ENCODE data around the gene NUBP2.
A peak's percentile ranks its signal among the peaks of the same experiment; 100 is the strongest.

The NUBP2 gene

GRCh38 chr16:1759511-1759910, 23.2 kb upstream of the NUBP2 start:
- DNase-seq: no peak

DNA sequence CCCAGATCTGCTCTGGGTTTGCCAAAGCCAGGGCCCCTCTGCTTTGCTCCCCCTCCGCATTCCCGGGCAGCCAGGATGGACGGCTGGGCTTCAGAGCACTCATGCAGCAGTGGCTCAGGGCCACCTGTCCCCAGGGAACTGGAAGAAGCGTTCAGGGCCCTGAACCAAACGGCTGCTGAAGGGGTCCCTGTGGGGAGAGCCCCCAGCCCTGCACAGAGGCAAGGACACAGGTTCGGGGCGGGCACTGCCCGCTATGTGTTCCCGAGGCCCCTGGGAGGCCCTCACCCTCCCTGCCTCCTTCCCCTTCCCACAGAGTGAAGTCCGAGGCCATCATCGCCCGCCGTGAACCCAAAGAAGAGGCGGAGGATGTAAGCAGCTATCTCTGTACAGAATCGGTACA, 21.8 kb upstream of the NUBP2 start:
- DNase-seq: no peak

DNA sequence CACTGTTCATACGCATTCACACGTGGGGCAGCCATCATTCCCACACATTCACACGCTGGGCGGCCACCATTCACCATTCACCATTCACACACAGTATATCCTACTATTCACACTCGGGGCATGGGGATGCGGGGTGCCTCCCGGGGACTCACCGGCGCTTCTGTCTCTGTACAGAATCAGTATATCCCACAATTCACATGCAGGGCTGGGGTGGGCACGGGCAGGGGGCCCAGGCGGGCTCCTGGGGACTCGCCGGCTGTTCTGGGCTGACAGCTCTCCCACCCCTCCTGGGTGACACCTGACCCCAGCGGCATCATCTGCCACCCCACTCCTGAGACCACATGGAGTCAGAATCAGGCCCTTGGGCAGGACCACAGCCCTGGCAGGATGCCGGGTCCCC, 21.0 kb upstream of the NUBP2 start:
- no peak for DNase-seq

DNA sequence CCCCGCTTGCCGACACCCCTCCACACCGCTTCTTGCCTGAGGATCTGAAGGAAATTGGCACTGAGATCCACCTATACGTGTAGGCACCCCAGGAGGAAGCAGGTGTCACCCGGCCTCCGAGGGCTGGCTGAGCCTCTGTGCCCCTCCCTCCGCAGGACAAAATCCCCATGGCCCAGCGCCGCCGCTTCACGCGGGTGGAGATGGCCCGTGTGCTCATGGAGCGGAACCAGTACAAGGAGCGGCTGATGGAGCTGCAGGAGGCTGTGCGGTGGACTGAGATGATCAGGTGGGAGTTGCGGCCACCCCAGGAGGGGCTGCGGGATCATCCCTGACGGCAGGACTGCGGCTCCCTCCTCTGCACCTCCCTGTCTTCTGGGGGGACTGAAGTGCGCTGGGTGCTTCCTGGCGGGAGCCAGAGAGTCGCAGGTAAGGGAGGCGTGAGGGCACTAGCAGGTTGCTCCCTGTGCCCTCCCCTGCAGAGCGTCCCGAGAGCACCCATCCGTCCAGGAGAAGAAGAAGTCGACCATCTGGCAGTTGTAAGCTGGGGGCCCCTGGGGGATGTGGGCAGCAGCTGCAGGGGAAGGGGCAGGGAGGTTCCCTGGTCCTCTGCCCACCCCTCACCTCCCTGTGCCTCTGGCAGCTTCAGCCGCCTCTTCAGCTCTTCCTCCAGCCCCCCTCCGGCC, 20.4 kb upstream of the NUBP2 start:
- DNase-seq: no peak

- no peak for DNase-seq
These were observed 19.8 kb upstream of the NUBP2 start for GRCh38 chr16:1762879-1763520.

- peak; percentile 41 for DNase-seq
These were observed 18.9 kb upstream of the NUBP2 start for GRCh38 chr16:1763521-1764511.

- DNase-seq: no peak
These were observed 17.8 kb upstream of the NUBP2 start for GRCh38 chr16:1764971-1765370.

DNA sequence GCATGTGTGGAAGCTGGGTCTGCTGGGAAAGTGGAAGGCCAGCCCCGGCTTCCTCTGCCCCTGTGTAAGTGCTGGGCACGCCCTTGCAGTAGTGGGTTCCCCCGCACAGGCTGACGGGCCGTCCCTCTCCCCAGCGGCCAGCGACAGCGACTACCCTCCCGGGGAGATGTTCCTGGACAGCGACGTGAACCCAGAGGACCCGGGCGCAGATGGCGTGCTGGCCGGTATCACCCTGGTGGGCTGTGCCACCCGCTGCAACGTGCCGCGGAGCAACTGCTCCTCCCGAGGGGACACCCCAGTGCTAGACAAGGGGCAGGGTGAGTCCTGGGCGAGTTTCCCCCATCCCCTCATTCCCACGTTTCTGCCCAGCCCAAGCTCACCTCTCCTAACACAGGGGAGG, 16.9 kb upstream of the NUBP2 start:
- no peak for DNase-seq

- DNase-seq: no peak
These were observed 16.5 kb upstream of the NUBP2 start for GRCh38 chr16:1766231-1766630.

DNA sequence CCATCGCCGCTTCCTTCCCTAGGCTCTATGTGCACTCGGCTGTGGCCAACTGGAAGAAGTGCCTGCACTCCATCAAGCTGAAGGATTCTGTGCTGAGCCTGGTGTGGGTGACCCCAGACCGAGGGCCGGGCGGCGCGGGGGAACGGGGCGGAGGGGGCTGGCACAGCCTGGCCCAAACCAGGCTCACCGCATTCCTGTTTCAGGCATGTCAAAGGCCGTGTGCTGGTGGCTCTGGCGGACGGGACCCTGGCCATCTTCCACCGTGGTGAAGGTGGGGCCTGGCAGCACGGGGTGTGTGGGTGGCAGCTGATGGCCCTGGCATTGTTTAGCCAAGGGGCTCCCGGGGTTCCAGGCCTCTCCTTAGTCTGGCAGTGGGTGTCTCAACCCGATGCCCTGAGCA, 16.1 kb upstream of the NUBP2 start:
- no peak for DNase-seq

DNA sequence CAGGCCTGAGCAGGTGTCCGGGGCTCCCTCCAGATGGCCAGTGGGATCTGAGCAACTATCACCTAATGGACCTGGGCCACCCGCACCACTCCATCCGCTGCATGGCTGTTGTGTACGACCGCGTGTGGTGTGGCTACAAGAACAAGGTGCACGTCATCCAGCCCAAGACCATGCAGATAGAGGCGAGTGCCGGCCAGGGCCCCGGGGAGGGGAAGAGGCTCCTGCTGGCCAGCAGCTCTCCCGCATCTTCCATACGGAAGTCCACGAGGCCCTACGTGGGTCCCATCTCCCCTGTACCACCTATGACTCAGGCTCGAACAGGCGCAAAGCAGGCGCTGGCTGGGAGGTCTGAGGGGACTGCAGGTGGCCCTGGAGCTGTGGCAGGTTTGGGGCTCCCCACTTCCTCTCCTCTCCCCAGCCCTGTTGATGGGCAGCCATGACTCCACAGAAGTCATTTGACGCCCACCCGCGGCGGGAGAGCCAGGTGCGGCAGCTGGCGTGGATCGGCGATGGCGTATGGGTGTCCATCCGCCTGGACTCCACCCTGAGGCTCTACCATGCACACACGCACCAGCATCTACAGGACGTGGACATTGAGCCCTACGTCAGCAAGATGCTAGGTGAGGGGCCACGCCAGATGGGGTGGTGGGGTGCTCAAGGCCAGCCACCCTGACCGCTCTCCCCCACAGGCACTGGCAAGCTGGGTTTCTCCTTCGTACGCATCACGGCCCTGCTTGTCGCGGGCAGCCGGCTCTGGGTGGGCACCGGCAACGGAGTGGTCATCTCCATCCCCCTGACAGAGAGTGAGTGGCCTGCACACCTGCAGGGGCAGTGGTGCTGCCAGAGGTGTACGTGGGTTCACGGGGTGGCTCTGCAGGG, 15.4 kb upstream of the NUBP2 start:
- no peak for DNase-seq

DNA sequence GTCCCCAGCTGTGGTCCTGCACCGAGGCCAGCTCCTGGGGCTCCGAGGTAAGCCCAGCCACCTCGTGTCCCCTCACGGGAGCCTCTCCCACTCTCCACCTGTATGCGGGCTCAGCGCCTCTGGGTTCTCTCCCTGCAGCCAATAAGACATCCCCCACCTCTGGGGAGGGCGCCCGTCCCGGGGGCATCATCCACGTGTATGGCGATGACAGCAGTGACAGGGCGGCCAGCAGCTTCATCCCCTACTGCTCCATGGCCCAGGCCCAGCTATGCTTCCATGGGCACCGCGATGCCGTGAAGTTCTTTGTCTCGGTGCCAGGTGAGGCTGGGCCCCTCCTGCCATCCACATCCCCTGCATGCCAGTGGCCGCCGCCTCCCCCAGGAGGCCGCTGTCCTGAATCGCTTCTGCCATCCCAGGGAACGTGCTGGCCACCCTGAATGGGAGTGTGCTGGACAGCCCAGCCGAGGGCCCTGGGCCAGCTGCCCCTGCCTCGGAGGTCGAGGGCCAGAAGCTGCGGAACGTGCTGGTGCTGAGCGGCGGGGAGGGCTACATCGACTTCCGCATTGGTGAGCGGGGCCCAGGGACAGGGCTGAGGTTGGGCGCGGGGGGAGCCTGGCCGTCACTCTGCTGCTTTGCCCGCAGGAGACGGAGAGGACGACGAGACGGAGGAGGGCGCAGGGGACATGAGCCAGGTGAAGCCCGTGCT, 14.5 kb upstream of the NUBP2 start:
- no peak for DNase-seq

DNA sequence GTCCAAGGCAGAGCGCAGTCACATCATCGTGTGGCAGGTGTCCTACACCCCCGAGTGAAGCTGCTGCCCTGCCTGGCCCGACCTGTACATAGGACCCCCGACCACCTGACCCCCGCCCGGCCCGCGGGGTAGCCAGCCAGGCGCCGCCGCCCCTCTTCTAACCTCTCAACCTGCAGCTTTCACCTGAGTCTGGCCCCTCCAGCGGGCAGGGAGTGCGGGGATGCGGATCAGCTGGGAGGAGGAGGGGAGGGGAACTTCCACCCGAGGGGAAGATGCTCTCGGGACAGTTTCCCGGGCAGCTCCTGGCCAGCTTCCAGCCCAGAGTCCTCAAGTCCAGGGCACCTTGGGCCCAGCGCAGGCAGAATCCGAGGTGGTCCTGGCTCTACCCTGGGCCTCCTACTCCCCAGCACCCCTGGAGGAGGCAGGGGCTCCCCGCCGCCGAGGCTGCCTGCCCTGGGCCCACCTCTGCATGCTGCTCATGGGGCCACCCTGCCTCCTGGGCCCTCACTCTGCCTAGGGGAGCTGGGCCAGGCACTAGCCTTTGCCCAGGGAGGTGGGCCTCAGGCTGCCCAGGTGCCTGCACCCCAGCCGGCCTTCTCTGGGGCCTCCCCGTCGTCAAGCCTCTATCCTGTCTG, 13.9 kb upstream of the NUBP2 start:
- no peak for DNase-seq

DNA sequence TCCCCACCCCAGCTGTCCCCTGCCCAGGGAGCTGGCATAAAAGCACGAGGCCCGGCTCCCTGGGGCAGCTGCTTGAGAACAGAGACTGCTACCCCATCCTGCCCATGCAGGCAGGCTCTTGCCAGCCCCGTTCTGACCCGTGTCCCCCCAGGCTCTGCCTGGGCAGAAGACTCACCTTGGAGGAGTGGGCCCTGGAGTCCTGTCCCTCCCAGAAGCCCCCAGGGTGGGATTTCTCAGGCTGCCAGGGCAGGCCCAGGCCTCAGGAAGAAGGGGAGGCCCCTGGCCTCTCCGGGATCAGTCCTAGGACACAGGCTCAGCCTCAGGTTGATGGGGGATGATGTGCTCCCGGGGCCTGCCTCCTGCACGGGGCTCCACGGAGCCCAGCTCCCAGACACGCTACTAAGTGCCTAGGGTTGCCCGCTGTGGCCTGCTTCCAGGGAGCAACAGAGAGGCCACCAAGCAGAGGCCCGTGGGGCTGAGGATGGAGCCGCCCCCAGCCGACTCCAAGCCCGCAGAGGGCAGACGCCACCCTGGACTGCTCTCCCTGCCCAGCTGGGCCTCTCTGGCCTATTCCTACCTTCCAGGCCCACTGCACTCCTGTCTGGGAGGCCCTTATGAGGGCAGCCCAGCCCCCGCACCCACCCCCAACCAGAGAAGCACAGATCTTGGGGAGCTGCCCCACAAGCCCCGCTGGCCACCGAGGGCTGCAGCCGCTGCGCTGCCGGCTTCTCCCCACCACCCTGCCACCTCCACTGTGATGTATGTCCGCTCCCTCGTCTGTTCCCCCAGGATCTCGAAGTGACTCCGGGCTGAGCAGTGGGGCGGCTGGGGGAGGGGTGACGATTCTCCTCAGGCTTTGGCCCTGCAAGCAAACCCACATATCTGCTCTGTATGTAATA, 13.1 kb upstream of the NUBP2 start:
- no peak for DNase-seq

- DNase-seq: peak; percentile 50
These were observed 12.2 kb upstream of the NUBP2 start for GRCh38 chr16:1770328-1771187.

DNA sequence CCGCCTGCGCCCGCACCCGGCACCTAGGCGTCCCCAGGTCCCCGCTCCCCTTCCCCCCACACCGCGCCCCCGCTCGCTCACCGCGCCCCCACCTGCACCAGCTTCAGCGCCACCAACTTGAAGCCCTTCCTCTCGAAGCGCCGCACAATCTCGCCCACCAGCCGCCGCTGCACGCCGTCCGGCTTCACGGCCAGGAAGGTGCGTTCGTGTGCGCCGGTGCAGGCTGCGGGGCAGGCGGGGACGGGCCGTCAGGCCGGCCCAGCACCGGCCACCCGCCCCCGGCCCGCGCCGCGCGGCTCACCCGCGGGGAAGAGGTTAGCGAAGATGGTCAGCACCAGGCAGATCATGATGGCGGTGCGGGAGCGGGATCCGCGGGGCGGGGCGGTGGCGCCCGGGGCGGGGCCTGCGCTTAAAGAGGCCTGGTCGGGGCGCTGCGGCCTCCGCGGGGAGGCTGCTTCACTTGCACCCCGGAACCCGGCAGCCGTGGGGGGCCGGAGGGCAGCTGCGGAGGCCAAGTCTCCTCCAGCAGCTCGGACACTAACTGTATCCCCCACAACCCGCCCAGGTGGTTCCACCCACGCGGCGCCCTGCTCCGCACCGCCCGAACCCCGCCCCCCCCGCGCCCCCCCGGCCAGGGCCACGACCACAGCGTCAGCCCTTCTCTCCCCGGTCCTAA, 11.4 kb upstream of the NUBP2 start, which contains the start of gene NME3:
Gene NME3 (minus strand): TSS at position 356 of the 676 bp plus-strand sequence. CDS start 9 bp downstream, at position 347.
- DNase-seq: peak; percentile 85

DNA sequence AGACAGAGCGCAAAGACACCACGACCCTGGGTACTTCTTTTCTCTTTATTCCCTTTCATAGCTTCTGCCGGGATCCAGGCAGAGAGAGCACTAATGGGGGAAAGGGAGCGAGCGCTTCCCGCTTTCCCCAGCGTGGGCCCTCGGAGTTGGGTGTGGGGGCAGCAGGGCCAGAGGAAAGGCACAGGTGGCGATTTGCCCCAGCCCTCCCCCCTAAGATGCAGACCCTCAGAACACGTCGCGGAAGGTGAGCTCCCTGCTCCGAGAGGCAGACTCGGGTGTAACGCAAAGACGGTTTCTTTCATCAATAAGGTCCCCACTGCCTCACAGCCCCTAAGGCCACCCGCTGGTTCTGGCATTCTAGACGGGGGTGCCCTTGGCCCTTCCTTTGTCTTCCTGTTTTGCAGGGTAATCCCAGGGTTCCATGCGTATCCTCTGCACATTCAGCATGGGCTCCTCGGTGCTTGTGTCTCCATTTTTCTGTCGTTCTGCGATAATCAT, 10.8 kb upstream of the NUBP2 start:
- DNase-seq: no peak

DNA sequence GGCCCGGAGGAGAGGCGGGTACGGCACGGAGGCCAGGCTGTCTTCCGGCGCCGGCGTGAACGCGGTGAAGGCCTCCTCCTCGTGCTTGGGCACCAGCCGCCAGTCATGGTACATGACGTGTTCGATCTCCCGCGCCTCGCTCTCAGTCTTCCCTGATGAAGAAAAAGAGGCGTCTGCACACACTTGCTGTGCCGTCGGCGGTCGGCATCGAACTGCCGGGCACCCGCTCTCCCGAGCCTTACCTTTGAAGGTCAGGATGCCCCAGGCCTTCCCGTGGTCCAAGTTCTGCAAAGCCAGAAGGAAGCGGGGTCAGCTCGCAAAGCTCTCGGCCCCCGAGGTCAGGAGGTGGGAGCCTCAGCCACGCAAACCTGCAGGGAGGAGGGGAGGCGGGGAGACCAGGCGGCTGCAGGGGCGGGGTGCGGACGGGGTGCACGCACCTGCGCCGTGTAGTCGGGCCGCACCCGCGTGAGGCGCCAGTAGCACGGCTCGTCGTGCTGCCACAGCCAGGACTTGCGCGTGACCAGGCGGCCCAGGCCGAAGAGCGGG, 10.3 kb upstream of the NUBP2 start, which contains the start of gene EME2:
Gene EME2 (plus strand): TSS at position 449 of the 546 bp plus-strand sequence. CDS start 418 bp downstream, outside the sequence.
- peak; percentile 72 for DNase-seq

All from hematopoietic multipotent progenitor cell treated with erythropoietin and hydrocortisone succinate and interleukin-3 and kit ligand, for 4 days (in vitro differentiated cells).